NCI-H2227 treated with DMSO at 0.1 percent for 48 hours (cell line): Measurements from ENCODE around the gene DPEP1.
"Not testable (repeated sequence)": the region's sequence is repeated elsewhere in the genome, so short reads cannot be mapped to it uniquely, and the experiment has no call there.

Experiments used
- DNase-seq: peaks from one replicate; lab custom pipeline; 2025; lab: John Stamatoyannopoulos, UW

Gene DPEP1

DNA sequence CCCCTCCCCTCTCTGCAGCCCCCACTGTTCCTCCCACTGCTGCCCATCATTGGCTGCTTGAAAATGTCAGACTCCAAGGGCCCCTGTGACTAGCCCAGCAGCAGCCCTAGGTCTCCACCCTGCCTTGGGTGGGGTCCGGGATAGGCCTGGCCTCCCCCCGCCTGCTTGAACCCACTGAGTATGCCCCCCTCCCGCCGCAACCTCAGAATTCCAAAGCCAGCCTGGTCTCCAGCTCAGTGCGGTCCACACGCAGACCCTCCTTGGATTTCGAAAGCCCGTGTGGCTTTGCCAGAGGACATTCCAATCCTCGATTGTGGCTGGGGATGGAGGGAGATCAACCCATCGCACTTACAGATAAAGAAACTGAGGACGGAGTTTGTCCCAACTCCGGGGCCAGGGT lies 6.4 kb downstream of the DPEP1 start:
- DNase-seq, result no peak

DNA sequence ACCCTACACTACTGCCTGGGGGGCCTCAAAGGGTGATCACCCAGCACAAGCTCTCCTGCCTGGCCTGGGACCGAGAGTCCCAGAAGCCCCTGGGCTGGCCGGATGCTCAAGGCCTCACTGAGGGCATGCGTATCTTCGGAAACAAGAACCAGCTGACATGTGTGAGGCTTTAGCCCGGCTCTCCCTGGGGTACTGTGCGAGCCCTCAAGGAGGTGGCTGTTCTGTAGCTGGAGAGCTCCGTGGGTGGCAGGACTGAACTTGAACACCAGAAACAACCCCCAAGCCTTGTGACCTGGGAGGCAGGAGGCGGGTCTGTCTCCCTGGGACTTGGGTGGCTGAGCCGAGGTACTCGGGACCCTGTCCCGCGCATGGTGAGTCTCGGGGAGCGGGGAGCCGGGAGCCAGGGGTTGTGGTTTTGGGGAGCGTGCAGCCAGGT lies 7.0 kb downstream of the DPEP1 start:
- no peak for DNase-seq

DNA sequence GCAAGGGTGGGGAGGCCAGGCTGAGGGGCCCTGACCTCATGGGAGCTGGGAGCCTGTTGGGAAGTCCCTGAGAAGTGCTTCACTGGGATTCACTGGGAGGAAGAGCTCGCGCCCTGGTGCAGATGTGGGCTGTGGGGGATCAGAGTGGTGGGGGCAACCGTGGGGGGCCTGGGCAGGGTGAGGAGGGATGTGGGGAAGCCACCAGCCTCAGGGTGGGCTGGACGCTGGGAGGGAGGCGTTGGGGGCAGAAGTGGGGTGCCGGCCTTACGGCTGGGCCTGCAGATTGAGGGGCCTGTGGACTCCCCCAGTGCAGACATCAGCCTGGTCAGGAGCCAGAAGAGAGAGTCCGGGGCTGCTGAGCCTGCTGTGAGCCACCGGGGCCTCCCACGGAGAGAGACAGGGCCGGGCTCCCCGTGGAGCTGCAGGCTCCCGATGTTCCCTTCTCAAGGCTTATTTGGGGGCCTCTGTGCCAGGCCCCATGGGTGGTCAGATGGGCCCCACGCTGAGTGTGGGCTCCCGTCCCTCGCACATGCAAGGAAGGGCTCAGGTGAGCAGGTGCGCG lies 7.8 kb downstream of the DPEP1 start:
- DNase-seq, result no peak

DNA sequence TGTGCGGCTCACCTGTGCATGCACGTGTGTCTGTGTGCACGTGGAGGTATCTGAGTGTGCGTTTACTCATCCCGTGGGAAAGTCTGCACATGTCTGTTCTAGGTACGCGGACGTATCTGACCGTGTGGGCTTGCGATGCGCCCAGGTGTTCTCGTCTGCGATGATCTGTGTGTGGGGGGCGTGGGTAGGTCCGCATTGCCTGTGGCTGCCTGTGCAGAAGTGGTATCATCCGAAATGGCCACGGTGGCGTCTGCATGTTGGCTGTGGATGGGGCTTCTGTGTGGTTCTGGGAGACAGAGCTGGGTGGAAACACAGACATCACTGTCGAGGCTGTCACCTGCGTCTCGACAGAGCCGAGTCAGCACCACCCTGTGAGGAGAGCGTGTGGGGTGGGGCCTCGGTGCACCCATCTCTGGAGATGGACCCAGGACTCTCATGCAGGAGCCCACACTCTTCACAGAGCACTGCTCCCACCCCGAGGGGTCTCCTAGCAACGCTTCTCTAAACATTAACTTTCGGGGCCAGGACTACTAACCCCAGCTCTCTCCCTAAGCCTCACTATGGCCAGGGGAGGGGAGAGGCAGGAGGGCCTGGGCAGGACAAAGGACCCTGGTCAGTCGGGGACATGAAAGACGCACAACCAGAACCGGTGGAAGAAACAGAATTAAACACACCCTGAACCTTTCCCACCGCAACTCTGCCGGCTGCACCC lies 8.4 kb downstream of the DPEP1 start:
- no peak for DNase-seq

DNA sequence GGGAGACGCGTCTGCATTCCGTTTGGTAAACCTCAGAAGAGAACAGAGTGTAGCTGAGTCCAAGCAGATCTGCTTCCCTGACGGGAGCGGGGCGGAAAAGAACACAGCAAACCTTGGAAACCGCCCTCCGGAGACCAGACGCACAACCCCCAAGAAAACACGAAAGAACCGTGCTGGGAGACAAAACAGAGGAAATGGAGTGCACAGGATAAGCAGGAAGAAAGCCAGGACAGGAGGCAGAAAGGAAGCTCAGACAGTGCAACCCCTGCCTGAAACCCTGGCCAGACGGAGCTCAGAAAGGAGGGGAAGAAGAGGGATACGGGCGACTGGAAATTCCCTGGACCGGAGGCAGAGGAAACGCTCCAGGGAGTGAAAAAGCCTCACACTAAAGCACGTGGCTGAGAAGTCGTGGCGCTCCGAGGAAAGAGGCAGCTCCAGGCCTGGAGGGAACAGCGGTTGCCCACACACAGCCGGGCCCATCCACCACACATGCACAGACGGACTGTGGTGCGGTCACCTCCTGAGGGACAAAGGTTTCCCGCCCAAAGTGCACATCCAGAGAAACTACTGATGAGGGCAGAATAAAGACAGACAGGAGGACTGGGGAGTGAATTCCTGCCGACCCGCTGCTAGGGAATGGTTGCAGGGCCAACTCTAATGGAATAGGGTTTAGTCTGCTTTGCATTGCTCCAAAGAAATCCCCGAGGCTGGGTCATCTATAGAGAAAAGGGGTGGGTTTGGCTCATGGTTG lies 10.2 kb downstream of the DPEP1 start:
- no peak for DNase-seq

DNA sequence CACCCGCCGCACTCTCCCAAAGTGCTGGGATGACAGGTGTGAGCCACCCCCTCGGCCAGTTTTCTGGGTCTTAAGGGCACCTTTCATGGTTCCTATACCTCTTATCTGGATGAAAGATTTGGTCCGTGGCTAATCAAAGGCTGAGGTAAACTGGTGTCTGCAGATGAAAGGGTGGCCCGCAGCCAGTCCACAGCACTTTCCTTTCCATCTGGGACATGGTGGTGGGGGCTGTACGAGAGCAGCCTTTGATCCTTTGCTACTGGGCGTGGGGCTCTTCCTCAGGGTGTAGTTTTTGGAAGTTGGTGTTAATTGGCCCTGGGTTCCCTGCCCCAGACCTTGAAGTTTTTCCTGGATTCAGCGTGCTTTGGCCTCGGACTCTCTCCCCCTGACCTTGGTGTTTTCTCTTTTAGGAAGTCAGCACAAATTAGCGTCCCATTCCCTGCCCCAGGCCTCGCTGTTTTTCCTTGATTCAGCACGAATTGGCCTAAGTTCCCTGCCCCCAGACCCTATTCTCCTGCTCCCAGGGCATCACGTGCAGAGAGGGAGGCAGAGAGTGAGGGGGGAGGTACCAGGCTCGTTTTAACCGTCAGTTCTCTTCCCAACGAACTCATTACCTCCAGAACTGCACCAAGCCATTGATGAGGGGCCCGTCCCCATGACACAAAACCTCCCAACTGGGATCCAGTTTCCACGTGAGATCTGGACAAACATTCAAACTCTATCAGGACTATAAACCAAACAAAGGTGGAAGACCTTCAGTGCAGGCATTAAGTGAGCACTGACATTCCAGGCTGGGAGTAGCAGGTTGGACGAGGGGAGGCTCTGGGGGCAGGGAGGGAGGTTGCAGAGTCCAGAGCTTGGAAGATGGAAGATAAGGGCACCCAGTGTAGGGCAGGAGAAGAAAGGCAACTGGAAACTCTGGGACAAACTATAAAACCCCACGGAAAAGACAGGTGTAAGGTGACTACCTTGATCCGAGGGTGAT lies 11.6 kb downstream of the DPEP1 start:
- no peak for DNase-seq

DNA sequence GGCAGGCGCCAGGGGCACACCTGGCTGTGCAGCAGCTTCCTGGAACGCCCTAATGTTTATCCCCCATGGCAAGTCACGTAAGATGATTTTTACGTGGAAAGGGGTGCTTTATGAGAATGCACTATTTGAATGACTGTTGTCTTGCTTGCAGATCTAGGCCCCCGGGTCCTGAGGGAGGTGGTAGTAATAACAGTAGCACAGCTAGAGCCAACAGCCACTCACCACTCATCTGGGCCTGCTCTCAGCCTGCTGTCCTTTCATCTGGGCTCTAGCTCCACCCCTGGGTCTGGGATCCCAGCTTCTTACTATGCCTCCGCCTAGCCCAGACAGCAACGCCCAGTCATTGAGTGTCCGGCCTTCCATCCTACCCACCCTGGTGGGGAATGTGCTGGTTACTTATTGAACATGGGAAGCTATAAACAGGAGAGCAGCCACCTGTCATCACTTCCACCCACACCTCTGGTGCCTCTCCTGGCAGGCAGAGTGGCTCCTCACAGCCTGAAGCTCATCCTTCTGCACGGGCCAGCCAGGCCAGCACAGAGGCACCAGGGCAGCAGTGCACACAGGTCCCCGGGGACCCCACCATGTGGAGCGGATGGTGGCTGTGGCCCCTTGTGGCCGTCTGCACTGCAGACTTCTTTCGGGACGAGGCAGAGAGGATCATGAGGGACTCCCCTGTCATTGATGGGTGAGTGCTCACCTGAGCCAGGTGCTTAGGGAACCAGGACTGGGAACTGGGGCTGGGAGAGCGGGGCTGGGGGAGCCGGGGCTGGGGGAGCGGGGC lies 16.6 kb downstream of the DPEP1 start:
- no peak for DNase-seq

DNA sequence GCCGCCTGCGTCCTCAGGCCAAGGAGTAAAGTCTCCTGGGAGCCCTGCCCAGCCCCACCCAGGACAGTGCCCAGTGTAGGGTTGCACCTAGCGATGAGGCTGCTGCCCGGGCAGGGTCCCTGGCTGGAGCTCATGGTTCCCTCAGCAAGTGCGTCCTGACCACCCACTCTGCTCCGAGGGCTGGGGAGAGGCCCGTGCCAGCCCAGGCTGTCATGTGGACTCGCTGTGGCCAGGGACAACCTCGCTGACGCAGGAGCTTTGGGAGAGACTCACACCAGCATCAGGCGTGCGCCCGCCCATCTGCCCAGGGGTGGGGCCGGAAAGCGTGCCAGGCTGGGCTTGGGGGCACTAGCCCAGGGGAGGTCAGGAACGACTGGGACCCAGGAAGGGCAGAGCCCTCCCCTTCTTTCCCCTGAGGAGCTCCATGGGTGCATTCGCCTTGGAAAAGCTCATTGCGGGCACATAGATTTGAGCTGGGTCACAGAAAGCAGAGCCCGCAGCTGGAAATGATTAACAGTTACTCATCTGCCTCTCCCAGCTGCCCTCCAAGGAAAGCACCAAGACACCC lies 19.7 kb downstream of the DPEP1 start:
- DNase-seq, result no peak

DNA sequence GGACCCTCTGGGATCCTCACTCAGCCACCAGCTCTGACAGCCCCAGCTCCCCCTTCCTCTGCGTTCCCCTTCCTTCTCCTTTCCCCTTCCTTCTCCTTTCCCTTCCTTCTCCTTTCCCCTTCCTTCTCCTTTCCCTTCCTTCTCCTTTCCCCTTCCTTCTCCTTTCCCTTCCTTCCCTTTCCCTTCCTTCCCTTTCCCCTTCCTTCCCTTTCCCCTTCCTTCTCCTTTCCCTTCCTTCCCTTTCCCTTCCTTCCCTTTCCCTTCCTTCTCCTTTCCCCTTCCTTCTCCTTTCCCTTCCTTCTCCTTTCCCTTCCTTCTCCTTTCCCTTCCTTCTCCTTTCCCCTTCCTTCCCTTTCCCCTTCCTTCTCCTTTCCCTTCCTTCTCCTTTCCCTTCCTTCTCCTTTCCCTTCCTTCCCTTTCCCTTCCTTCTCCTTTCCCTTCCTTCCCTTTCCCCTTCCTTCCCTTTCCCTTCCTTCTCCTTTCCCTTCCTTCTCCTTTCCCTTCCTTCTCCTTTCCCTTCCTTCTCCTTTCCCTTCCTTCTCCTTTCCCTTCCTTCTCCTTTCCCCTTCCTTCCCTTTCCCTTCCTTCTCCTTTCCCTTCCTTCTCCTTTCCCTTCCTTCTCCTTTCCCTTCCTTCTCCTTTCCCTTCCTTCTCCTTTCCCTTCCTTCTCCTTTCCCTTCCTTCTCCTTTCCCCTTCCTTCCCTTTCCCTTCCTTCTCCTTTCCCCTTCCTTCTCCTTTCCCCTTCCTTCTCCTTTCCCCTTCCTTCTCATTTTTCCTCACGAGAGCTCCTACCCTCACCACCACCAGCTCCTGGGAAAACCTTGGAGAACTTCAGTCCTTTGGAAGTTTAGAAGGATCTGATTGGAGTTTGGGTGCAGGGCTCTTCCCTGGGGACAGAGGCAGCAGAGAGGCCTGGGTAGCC lies 21.3 kb downstream of the DPEP1 start:
- DNase-seq, result not testable (repeated sequence)

DNA sequence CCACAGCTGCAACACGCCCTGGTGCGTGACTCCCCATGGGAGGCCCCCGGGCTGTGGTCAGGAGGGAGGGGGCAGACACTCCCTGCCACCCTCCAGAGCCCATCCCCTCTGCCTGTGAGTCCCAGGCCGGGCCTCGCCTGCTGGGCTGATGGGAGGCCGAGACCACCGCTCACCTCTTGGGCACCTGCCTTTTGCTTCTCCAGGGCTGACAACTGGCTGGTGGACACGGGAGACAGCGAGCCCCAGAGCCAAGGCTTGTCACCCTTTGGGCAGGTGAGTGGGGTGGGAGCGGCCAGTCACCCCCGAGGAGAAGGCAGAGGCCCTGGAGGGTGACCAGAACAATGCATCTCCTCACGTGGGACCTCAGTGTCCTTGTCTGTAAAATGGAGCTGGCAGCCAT lies 23.2 kb downstream of the DPEP1 start:
- DNase-seq, result no peak

DNA sequence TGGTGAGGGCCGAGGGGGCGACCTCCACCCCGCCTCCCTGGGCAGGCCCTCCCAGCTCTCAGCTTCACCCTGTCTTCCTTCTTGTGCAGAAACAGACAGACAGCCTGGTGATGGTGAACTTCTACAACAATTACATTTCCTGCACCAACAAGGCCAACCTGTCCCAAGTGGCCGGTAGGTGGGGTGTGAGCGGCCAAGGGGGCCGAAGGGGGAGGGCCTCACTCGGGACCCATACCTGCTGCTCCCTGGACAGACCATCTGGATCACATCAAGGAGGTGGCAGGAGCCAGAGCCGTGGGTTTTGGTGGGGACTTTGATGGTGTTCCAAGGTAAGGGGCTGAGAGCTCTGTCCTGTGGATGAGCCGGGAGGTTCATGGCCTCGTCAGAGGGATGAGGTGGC lies 23.9 kb downstream of the DPEP1 start:
- no peak for DNase-seq

DNA sequence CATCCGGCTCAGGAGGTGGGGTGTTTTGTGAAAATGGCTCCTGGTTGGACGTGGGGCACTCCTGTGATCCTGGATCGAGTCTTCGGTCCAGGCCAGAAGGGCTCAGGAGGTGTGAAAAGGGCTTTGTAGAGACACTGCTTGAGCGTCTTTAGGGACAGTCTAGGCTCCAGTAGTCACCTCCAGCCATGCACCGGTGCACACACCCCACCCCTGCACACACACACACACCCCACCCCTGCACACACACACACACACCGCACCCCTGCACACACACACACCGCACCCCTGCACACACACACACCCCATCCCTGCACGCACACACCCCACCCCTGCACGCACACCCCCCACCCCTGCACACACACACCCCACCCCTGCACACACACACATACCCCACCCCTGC lies 25.0 kb downstream of the DPEP1 start:
- no peak for DNase-seq

DNA sequence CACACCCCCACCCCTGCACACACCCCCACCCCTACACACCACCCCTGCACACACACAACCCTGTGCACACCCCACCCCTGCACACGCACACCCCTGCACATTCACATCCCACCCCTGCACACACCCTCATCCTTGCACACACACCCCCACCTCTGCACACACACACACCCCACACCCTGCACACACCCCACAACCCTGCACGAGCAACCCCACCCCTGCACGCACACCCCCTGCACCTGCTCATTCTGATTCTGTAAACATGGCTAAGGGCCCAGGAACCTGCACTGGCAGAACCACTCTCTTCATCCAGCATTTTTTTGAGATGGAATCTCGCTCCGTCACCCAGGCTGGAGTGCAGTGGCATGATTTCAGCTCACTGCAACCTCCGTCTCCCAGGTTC lies 25.9 kb downstream of the DPEP1 start:
- DNase-seq, result no peak

DNA sequence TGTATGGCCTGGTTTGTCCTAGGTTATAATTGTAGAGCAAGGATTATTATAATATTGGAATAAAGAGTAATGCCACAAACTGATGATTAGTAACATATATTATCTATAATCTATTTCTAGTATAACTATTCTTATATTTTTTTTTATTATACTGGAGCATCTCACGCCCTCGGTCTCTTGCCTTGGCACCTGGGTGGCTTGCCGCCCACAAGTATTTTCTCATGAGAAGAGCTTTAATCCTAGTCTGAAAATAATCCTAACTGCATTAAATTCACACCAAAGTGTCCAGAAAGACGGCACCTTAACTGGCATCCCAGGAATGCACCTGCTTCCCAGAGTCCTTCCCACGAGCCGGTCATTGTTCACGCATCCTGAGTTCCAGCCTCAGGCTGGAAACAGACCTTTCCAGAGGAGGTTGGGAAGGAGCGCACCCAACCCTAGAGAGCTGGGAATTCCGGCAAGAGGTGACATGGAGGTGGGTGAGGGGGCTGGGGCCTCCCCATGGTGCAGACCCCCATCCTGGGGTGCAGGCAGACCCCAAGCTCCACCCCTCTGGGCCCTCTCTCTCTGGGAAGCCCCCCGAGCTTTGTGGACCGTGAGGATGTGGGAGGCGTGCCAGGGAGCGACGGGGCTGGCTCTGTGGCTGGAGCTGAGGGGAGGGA lies 28.1 kb downstream of the DPEP1 start:
- no peak for DNase-seq

DNA sequence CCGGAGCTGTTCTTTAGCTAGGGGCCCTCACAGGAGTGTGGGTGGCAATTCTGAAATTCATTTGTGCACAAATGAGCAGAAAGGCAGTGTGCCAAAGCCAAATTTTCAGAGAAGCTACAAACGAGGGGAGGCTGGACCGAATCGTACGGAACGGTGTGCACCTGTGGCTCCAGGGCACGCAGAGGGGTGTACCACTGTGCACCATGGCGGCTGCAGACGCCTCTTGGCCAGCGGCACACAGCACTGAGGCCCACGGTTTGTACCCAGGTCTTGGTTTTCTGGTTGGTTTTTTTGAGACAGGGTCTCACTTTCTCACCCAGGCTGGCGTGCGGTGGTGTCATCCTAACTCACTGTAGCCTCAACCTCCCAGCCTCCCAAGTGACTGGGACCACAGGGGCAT lies 29.1 kb downstream of the DPEP1 start:
- no peak for DNase-seq

DNA sequence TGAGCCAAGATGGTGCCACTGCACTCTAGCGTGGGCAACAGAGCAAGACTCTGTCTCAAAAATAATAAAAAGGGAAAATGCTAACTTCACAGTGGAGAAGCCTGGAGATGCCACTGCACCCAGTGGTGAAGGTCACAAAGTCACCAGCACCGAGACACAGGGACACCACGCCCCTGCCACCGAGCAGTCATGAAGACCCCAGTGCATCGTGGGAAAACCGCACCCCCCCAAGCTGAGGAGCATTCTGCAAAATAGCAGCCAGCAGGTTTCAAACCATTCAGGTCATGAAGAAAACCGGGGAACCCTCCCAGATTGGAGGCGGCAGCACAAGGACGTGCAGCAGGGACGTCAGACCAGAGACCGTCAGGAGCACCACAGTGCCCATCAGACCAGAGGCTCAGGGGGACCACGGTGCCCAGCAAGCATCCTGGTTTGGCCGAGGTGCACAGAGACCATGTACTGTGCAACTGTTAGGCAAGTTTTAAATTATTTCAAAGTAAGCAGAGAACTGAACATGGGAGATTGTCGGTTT lies 30.4 kb downstream of the DPEP1 start:
- no peak for DNase-seq

DNA sequence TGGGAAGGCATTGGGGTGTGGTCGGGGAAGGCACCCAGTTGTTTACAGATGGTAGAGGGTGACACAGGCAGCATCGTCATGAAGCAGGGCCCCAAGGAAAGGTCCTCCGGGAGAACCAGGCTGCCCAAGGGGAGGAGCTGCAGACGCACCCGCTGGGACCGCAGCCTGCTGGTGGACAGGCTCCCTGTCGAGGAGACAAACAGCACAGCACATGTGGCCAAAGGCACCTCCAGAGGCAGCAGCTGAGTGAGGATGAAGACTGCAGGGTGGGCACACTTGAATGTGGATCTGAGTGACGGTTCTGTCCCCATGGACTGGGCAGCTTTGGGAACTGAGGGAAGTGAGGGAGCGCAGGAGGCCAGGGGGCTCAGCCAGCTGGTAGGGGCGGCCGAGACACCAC lies 31.7 kb downstream of the DPEP1 start:
- DNase-seq, result no peak

DNA sequence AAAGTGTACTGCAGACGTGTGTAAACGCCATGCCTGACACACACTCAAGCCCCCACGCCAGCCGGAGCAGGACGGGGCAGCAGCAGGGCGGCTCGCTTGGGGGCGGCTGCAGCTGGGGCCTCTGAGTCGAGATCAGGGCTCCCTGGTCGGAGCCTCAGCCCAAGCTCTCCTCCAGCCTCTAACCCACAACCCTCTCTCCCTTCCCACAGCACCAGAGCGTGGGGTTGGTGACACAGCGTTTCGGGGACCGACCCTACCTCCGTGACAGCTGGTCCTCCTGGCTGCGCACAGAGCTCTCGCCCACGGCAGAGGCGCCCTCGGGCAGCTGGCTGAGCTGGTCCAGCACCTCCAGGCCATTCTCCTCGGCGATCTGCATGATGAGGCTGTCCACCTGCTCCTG lies 32.8 kb downstream of the DPEP1 start:
- no peak for DNase-seq

DNA sequence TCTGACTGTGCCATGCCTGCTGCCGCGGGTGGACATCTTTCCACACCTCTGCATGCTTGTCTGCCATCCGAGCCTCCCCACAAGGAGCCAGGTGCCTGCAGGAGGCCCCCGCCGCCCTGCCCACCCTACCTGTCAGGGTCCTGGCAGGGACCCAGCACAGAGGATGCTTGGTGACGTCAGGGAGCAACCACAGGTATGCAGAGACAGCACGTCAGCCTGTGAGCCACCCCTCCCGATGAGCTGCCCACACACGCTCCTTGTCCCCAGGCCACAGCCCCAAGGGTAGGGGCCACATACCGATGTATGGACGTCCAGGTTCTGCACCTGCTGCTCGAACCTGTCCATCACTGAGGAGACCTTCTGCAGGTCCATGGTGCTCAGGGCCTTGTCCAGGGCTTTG lies 33.5 kb downstream of the DPEP1 start:
- no peak for DNase-seq
